Measurements from ENCODE around the gene PRDX6.
"Not testable (repeated sequence)": the region's sequence is repeated elsewhere in the genome, so short reads cannot be mapped to it uniquely, and the experiment has no call there.

Gene PRDX6

DNA sequence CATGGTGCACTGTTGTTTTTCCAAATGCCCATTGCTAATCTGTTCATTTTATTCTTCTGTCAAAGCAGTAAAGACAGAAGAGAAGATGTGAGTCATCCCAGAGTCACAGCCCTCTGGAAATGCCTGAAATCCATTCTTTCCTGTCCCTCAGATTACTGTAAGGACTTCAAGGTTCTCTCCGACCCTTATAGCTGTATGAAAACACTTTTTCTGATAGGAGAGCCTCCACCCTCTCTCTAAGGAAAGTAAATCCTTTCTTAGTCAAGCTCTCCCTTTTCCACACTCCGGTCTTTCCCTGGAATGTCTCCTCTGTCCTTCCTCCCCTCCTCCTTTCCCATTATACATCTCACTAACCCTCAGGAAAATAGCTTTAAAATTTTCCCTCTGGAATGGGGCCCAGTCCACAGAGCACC is 3.5 kb upstream of the PRDX6 start:
- Histone ChIP-seq H3K27ac (ENCODE audit: low read depth, low read length) (no peak overlapping the region), H3K9me2 (replicated peaks; ENCODE audit: insufficient read depth, low read length) (no peaks in the 10 kb centered on the region), H3F3A (ENCODE audit: insufficient read depth) (0 out of 2 replicates have a peak, but pooled peaks cover 4% of the 10 kb centered on the region), H3K27me3 (ENCODE audit: low read length) (no peaks in the 10 kb centered on the region), H4K20me1 (ENCODE audit: low read depth, low read length) (no peaks in the 10 kb centered on the region), H2AFZ (ENCODE audit: low read depth, low read length, severe bottlenecking) (no peak overlapping the region), H3K4me3 (ENCODE audit: insufficient read depth, low read length, poor library complexity, severe bottlenecking) (no peak overlapping the region), H3K36me3 (ENCODE audit: low read length) (peaks cover 10% of the 10 kb centered on the region), H3K79me2 (ENCODE audit: insufficient read depth, low read length) (peaks cover 43% of the 10 kb centered on the region), H3K9ac (ENCODE audit: low read length) (no peak overlapping the region), H3K9me3 (ENCODE audit: insufficient read depth, low read length) (peaks cover 20% of the 10 kb centered on the region; the same call in 1 of the 2 replicates), H3K4me2 (ENCODE audit: low read depth, low read length, poor library complexity, severe bottlenecking) (no peak overlapping the region)
- TF ChIP-seq, protein P1, sequence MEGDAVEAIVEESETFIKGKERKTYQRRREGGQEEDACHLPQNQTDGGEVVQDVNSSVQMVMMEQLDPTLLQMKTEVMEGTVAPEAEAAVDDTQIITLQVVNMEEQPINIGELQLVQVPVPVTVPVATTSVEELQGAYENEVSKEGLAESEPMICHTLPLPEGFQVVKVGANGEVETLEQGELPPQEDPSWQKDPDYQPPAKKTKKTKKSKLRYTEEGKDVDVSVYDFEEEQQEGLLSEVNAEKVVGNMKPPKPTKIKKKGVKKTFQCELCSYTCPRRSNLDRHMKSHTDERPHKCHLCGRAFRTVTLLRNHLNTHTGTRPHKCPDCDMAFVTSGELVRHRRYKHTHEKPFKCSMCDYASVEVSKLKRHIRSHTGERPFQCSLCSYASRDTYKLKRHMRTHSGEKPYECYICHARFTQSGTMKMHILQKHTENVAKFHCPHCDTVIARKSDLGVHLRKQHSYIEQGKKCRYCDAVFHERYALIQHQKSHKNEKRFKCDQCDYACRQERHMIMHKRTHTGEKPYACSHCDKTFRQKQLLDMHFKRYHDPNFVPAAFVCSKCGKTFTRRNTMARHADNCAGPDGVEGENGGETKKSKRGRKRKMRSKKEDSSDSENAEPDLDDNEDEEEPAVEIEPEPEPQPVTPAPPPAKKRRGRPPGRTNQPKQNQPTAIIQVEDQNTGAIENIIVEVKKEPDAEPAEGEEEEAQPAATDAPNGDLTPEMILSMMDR (IDR thresholded peaks at IDR 0.05; ENCODE audit: insufficient read depth, low read length, poor library complexity, severe bottlenecking), result no peak
- no peak for TF ChIP-seq EZH2phosphoT487 (conservative IDR thresholded peaks at IDR 0.05; ENCODE audit: low read length)

DNA sequence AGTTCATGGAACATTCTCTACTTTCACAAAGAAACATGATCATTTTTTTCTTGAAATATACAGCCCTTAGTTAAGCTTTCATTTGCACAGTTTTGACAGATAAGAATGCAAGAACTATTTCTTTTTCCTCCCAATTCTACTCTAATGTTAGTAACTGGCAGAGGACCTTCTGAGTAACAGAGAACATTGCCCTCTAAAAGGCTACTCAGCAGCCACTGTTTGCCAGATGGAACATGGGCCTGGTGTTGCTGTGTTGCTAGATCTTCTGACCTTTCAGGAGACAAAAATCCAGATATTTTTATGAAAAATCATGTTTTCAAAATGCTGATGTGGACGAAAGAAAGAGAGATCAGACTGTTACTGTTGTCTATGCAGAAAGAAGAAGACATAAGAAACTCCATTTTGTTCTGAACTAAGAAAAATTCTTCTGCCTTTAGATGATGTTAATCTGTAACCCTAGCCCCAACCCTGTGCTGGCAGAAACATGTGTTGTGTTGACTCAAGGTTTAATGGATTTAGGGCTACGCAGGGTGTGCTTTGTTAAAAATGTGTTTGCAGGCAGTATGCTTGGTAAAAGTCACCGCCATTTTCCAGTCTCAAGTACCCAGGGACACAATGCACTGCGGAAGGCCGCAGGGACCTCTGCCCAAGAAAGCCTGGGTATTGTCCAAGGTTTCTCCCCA is 2.9 kb upstream of the PRDX6 start:
- no peaks in the 10 kb centered on the region for H3K27me3 ChIP-seq (ENCODE audit: low read length)
- H3K4me3 ChIP-seq (ENCODE audit: insufficient read depth, low read length, poor library complexity, severe bottlenecking), result no peak overlapping the region
- H3K9me3 ChIP-seq (ENCODE audit: insufficient read depth, low read length), result peaks cover 18% of the 10 kb centered on the region; the same call in 1 of the 2 replicates
- H2AFZ ChIP-seq (ENCODE audit: low read depth, low read length, severe bottlenecking), result no peak overlapping the region
- no peaks in the 10 kb centered on the region for H3K9me2 ChIP-seq (replicated peaks; ENCODE audit: insufficient read depth, low read length)
- H3F3A ChIP-seq (ENCODE audit: insufficient read depth), result 0 out of 2 replicates have a peak, but pooled peaks cover 4% of the 10 kb centered on the region
- TF ChIP-seq, protein P1 (IDR thresholded peaks at IDR 0.05; ENCODE audit: insufficient read depth, low read length, poor library complexity, severe bottlenecking), result no peak
- TF ChIP-seq EZH2phosphoT487 (conservative IDR thresholded peaks at IDR 0.05; ENCODE audit: low read length), result no peak
- H3K27ac ChIP-seq (ENCODE audit: low read depth, low read length), result no peak overlapping the region
- H3K79me2 ChIP-seq (ENCODE audit: insufficient read depth, low read length), result peaks cover 49% of the 10 kb centered on the region
- peaks cover 5% of the 10 kb centered on the region; the same call in 1 of the 2 replicates for H3K36me3 ChIP-seq (ENCODE audit: low read length)
- H3K4me2 ChIP-seq (ENCODE audit: low read depth, low read length, poor library complexity, severe bottlenecking), result no peak overlapping the region
- H4K20me1 ChIP-seq (ENCODE audit: low read depth, low read length), result no peaks in the 10 kb centered on the region
- H3K9ac ChIP-seq (ENCODE audit: low read length), result no peak overlapping the region

DNA sequence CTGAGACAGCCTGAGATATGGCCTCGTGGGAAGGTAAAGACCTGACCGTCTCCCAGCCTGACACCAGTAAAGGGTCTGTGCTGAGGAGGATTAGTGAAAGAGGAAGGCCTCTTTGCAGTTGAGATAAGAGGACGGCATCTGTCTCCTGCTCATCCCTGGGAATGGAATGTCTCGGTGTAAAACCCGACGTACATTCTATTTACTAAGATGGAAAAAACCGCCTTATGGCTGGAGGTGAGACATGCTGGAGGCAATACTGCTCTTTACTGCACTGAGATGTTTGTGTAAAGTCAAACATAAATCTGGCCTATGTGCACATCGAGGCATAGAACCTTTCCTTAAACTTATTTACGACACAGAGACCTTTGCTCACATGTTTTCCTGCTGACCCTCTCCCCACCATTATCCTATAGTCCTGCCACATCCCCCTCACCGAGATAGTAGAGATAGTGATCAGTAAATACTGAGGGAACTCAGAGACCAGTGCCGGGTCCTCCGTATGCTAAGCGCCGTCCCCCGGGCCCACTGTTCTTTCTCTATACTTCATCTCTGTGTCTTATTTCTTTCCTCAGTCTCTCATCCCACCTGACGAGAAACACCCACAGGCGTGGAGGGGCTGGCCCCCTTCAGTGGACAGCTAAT is 2.2 kb upstream of the PRDX6 start:
- H4K20me1 ChIP-seq (ENCODE audit: low read depth, low read length); H3K36me3 ChIP-seq (ENCODE audit: low read length); H3K27ac ChIP-seq (ENCODE audit: low read depth, low read length); H3K27me3 ChIP-seq (ENCODE audit: low read length); H3K9me2 ChIP-seq (replicated peaks; ENCODE audit: insufficient read depth, low read length); H2AFZ ChIP-seq (ENCODE audit: low read depth, low read length, severe bottlenecking); H3F3A ChIP-seq (ENCODE audit: insufficient read depth); H3K4me3 ChIP-seq (ENCODE audit: insufficient read depth, low read length, poor library complexity, severe bottlenecking); H3K9ac ChIP-seq (ENCODE audit: low read length): not testable (repeated sequence)
- Histone ChIP-seq H3K79me2 (ENCODE audit: insufficient read depth, low read length) (peaks cover 54% of the 10 kb centered on the region), H3K4me2 (ENCODE audit: low read depth, low read length, poor library complexity, severe bottlenecking) (peak overlapping the region; percentile 96), H3K9me3 (ENCODE audit: insufficient read depth, low read length) (peaks cover 12% of the 10 kb centered on the region; the same call in 1 of the 2 replicates)
